ENCODE data around the gene PLEKHJ1.

The PLEKHJ1 gene

DNA sequence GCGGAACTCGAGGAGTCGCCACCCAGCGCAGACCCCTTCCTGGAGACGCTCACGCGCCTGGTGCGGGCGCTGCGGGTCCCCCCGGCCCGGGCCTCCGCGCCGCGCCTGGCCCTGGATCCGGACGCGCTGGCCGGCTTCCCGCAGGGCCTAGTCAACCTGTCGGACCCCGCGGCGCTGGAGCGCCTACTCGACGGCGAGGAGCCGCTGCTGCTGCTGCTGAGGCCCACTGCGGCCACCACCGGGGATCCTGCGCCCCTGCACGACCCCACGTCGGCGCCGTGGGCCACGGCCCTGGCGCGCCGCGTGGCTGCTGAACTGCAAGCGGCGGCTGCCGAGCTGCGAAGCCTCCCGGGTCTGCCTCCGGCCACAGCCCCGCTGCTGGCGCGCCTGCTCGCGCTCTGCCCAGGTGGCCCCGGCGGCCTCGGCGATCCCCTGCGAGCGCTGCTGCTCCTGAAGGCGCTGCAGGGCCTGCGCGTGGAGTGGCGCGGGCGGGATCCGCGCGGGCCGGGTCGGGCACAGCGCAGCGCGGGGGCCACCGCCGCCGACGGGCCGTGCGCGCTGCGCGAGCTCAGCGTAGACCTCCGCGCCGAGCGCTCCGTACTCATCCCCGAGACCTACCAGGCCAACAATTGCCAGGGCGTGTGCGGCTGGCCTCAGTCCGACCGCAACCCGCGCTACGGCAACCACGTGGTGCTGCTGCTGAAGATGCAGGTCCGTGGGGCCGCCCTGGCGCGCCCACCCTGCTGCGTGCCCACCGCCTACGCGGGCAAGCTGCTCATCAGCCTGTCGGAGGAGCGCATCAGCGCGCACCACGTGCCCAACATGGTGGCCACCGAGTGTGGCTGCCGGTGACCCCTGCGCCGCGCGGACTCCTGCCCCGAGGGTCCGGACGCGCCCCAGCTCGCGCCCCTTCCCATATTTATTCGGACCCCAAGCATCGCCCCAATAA is 15.3 kb upstream of the PLEKHJ1 start:
- DNase-seq (ENCODE audit: low read depth): no peak
- H3K4me3 ChIP-seq (ENCODE audit: low read depth, low read length): no peak overlapping the region
- TF ChIP-seq, protein P1, sequence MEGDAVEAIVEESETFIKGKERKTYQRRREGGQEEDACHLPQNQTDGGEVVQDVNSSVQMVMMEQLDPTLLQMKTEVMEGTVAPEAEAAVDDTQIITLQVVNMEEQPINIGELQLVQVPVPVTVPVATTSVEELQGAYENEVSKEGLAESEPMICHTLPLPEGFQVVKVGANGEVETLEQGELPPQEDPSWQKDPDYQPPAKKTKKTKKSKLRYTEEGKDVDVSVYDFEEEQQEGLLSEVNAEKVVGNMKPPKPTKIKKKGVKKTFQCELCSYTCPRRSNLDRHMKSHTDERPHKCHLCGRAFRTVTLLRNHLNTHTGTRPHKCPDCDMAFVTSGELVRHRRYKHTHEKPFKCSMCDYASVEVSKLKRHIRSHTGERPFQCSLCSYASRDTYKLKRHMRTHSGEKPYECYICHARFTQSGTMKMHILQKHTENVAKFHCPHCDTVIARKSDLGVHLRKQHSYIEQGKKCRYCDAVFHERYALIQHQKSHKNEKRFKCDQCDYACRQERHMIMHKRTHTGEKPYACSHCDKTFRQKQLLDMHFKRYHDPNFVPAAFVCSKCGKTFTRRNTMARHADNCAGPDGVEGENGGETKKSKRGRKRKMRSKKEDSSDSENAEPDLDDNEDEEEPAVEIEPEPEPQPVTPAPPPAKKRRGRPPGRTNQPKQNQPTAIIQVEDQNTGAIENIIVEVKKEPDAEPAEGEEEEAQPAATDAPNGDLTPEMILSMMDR (IDR thresholded peaks at IDR 0.05; ENCODE audit: insufficient read depth, low read depth, low read length, missing control alignments): no peak

DNA sequence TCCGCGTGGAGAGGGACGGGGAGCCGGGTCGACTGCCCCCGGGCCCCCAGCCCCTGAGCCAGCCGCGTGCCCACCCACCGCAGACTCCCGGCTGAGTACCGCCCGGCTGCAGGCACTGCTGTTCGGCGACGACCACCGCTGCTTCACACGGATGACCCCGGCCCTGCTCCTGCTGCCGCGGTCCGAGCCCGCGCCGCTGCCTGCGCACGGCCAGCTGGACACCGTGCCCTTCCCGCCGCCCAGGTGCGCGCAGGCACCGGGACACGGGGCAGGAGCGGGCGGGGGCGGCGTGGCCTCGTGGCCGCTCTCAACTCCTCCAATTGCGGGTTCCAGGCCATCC is 14.6 kb upstream of the PLEKHJ1 start:
- H3K4me3 ChIP-seq (ENCODE audit: low read depth, low read length): no peak overlapping the region

DNA sequence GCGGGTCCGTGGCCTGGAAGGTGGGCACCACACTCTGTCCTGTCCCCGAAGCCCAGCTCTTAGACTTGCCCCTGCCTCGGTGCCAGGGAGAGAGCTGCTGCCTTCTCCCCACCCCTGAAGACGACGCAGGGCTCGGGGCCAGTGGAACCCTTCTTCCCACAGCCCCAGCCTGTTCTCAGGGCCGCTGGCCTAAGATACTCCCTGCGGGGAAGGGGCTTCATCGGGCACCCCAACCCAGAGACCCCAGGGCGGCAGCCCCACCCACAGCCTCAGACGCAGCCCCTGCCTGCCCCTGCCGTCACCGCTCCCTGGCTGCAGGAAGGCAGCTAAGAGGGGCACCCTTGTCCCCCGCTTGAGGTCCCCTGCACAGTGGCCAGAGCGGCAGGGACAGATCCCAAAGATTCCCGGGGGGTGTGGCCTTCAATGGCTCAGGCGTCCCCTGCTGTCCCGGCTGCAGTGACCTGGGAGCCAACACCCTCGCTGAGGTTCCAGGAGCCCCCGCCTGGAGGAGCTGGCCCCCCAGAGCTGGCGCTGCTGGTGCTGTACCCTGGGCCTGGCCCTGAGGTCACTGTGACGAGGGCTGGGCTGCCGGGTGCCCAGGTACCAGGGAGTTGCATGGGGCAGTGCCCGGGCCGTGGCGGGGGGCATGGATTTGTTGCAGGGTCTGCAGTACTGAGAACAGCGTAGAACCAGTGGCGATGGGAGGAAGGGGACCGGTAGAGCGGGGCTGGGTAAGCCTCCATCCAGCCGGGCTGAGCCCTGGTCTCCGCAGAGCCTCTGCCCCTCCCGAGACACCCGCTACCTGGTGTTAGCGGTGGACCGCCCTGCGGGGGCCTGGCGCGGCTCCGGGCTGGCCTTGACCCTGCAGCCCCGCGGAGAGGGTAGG is 14.0 kb upstream of the PLEKHJ1 start:
- no peak overlapping the region for H3K4me3 ChIP-seq (ENCODE audit: low read depth, low read length)
- no peak for DNase-seq (ENCODE audit: low read depth)
- TF ChIP-seq, protein P1 (IDR thresholded peaks at IDR 0.05; ENCODE audit: insufficient read depth, low read depth, low read length, missing control alignments): no peak

More for the DNA sequence above, 14.6 kb upstream of the PLEKHJ1 start:
- no peak for DNase-seq (ENCODE audit: low read depth)
- TF ChIP-seq, protein P1 (IDR thresholded peaks at IDR 0.05; ENCODE audit: insufficient read depth, low read depth, low read length, missing control alignments): no peak

DNA sequence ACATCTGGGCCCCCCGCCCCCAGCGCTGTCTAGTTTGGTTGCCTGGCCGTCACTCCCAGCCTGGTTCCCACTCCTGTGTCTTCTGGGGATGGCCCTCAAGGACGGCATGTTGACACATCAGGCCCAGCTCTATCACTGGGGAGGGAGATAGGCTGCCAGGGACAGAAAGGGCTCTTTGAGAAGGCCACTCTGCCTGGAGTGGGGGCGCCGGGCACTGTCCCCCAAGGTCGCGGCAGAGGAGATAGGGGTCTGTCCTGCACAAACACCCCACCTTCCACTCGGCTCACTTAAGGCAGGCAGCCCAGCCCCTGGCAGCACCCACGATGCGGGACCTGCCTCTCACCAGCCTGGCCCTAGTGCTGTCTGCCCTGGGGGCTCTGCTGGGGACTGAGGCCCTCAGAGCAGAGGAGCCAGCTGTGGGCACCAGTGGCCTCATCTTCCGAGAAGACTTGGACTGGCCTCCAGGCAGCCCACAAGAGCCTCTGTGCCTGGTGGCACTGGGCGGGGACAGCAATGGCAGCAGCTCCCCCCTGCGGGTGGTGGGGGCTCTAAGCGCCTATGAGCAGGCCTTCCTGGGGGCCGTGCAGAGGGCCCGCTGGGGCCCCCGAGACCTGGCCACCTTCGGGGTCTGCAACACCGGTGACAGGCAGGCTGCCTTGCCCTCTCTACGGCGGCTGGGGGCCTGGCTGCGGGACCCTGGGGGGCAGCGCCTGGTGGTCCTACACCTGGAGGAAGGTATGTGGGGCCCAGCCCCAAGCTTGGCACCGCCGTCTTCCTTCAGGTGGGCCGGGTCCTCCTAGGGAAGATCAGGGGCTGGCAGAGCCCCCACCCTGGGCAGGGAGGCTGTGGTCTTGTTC is 13.1 kb upstream of the PLEKHJ1 start, which contains the start of gene AMH:
AMH (plus strand) TSS at position 314 of the 857 bp plus-strand sequence; CDS start at position 324, 10 bp downstream.
- H3K4me3 ChIP-seq (ENCODE audit: low read depth, low read length): no peak within 1 kb of the TSS
- TF ChIP-seq, protein P1 (IDR thresholded peaks at IDR 0.05; ENCODE audit: insufficient read depth, low read depth, low read length, missing control alignments): no peak
- DNase-seq (ENCODE audit: low read depth): no peak

DNA sequence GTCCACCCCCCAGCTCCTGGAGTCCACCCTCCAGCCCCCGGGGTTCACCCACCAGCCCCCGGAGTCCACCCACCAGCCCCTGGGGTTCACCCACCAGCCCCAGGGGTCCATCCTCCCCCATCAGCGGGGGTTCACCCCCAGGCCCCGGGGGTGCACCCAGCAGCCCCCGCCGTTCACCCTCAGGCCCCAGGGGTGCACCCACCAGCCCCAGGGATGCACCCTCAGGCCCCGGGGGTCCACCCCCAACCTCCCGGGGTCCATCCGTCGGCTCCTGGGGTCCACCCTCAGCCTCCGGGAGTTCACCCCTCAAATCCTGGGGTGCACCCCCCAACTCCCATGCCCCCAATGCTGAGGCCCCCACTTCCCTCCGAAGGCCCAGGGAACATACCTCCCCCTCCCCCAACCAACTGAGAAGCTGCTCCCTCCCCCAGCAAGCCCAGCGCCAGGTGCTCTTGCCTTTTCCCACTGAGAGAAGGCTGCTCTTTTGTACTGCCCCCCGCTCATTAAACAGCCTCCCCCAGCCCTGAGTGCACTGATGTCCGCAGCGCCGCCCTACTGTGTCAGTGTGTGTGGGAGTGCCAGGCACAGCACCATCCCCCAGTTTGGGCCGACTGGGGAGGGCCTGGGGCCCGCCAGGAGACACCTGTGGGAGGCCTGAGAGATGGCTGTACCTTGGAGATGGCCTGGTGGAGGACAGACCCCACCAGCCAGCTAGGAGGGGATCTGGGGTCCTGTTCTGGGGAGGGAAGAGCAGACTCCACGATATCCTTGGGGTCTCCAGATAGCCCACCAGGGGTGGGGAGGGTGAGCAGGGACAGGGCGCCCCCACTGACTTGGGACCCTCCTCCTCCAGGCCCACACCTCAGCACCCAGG is 12.2 kb upstream of the PLEKHJ1 start:
- TF ChIP-seq, protein P1 (IDR thresholded peaks at IDR 0.05; ENCODE audit: insufficient read depth, low read depth, low read length, missing control alignments): no peak
- no peak for DNase-seq (ENCODE audit: low read depth)
- no peak overlapping the region for H3K4me3 ChIP-seq (ENCODE audit: low read depth, low read length)
